Epithelial cell of prostate (primary cell): ENCODE data around the gene TAF6.

Source experiments
- DNase-seq: peaks from one replicate; pipeline ENCODE4 v3.0.0-alpha.2; 2011; ENCODE audit warnings: low read depth, low spot score
- H3K27ac ChIP-seq: fragments of 450-650 bp; 2 replicates; pipeline ENCODE4 v1.5.1; 2017; ENCODE audit warnings: mild to moderate bottlenecking

TAF6 gene

GRCh38 chr7:100119072-100119969 is at the start of gene TAF6, which contains the start of gene CNPY4:
Gene TAF6, minus strand, starts transcription at chr7:100119358. Its CDS starts 5,149 bp downstream, at chr7:100114209.
Gene CNPY4, plus strand, starts transcription at chr7:100119634. Its CDS starts 111 bp downstream, at chr7:100119745.
- peak; percentile 69 for DNase-seq
- H3K27ac ChIP-seq, result peak within 1 kb of the TSS; percentile 67

GRCh38 chr7:100167912-100168323 is 48.8 kb upstream of the TAF6 start:
- no peak for DNase-seq
- H3K27ac ChIP-seq, result no peak overlapping the region

GRCh38 chr7:100166970-100167911 is 48.1 kb upstream of the TAF6 start:
- H3K27ac ChIP-seq, result no peak overlapping the region
- DNase-seq, result no peak

- no peak overlapping the region for H3K27ac ChIP-seq
- no peak for DNase-seq
These were observed 47.3 kb upstream of the TAF6 start for GRCh38 chr7:100166317-100166940.

- DNase-seq, result no peak
- no peak overlapping the region for H3K27ac ChIP-seq
These were observed 44.7 kb upstream of the TAF6 start for GRCh38 chr7:100163871-100164270.

GRCh38 chr7:100163006-100163531 is 43.9 kb upstream of the TAF6 start:
- no peak overlapping the region for H3K27ac ChIP-seq
- DNase-seq, result peak; percentile 40

- no peak for DNase-seq
These were observed 40.9 kb upstream of the TAF6 start for GRCh38 chr7:100160067-100160466.

GRCh38 chr7:100159099-100159623 is 40.0 kb upstream of the TAF6 start:
- H3K27ac ChIP-seq, result peak overlapping the region; percentile 77
- DNase-seq, result no peak

More at GRCh38 chr7:100160067-100160466, 40.9 kb upstream of the TAF6 start:
- H3K27ac ChIP-seq, result no peak overlapping the region

GRCh38 chr7:100158229-100159098 is 39.3 kb upstream of the TAF6 start, which contains the start of gene TRAPPC14:
Gene TRAPPC14, minus strand, starts transcription at chr7:100158723. Its CDS starts 224 bp downstream, at chr7:100158499.
- DNase-seq, result no peak
- peak within 1 kb of the TSS; percentile 77 for H3K27ac ChIP-seq

GRCh38 chr7:100157334-100158228 is 38.4 kb upstream of the TAF6 start:
- H3K27ac ChIP-seq, result peak overlapping the region; percentile 77
- DNase-seq, result peak; percentile 31

- DNase-seq, result no peak
- peak overlapping the region; percentile 77 for H3K27ac ChIP-seq
These were observed 37.8 kb upstream of the TAF6 start for GRCh38 chr7:100157069-100157333.

- H3K27ac ChIP-seq, result no peak overlapping the region
- no peak for DNase-seq
These were observed 37.3 kb upstream of the TAF6 start for GRCh38 chr7:100156331-100157068.

GRCh38 chr7:100155553-100156317 is 36.6 kb upstream of the TAF6 start:
- DNase-seq, result no peak
- H3K27ac ChIP-seq, result no peak overlapping the region

- H3K27ac ChIP-seq, result no peak overlapping the region
- no peak for DNase-seq
These were observed 35.7 kb upstream of the TAF6 start for GRCh38 chr7:100154651-100155491.

GRCh38 chr7:100153708-100154535 is 34.8 kb upstream of the TAF6 start:
- no peak for DNase-seq
- H3K27ac ChIP-seq, result no peak overlapping the region
